Keratinocyte (primary cell): Measurements from ENCODE around the gene KRT81. TPM values are rescaled to one million over a fixed set of nuclear protein-coding genes. Genes with fewer than 3 reads are reported as not detected.

Experiments
- DNase-seq: peaks from one replicate; pipeline ENCODE4 v3.0.0-alpha.2; 2011; ENCODE audit warnings: low read depth, missing footprints, low spot score
- FAIRE-seq: peaks from 2 replicates; lab custom pipeline; 2011; peaks lifted over from hg19 to GRCh38; lab: Jason Lieb, UNC
- H2AFZ ChIP-seq: 2 replicates; pipeline ENCODE4 v1.6.0; 2012; ENCODE audit warnings: low read length, control low read depth, inconsistent platforms; ENCODE audit not compliant: control insufficient read depth
- H3K27ac ChIP-seq: 2 replicates; pipeline ENCODE4 v1.5.1; 2011; ENCODE audit warnings: low read length; ENCODE audit not compliant: control insufficient read depth, insufficient read depth
- H3K27me3 ChIP-seq: 3 replicates; pipeline ENCODE4 v1.6.0; 2011; ENCODE audit warnings: low read length; ENCODE audit not compliant: control insufficient read depth, insufficient read depth; ENCODE audit errors: extremely low read depth
- H3K36me3 ChIP-seq, 2 experiments: 2 replicates in 1 of 2; 3 replicates in 1 of 2; pipeline ENCODE4 v1.5.1; 2011; ENCODE audit warnings: low read length in 2 of 2, mild to moderate bottlenecking in 1 of 2; ENCODE audit not compliant: control insufficient read depth in 2 of 2, insufficient read depth in 2 of 2; ENCODE audit errors: extremely low read depth in 1 of 2
- H3K4me1 ChIP-seq: 3 replicates; pipeline ENCODE4 v1.5.1; 2011; ENCODE audit warnings: low read length; ENCODE audit not compliant: control insufficient read depth, insufficient read depth; ENCODE audit errors: extremely low read depth
- H3K4me2 ChIP-seq: 3 replicates; pipeline ENCODE4 v1.6.0; 2011; ENCODE audit warnings: low read depth, low read length; ENCODE audit not compliant: control insufficient read depth, insufficient read depth; ENCODE audit errors: extremely low read depth
- H3K4me3 ChIP-seq, 3 experiments: fragments of 200-600 bp in 1 of 3; sonication (generic) in 1 of 3; 2 replicates in 2 of 3; 3 replicates in 1 of 3; pipeline ENCODE4 v1.5.1; 2011 to 2016; ENCODE audit warnings: low read length in 3 of 3, mild to moderate bottlenecking in 3 of 3, control low read depth in 2 of 3, inconsistent platforms in 1 of 3, low read depth in 1 of 3, mixed read lengths in 1 of 3, mixed run types in 1 of 3, moderate library complexity in 1 of 3; ENCODE audit not compliant: control insufficient read depth in 2 of 3, insufficient read depth in 2 of 3; ENCODE audit errors: extremely low read depth in 1 of 3
- H3K79me2 ChIP-seq: 2 replicates; pipeline ENCODE4 v1.6.0; 2012; ENCODE audit warnings: low read length; ENCODE audit not compliant: control insufficient read depth, insufficient read depth
- H3K9ac ChIP-seq: 3 replicates; pipeline ENCODE4 v1.6.0; 2011; ENCODE audit warnings: low read length; ENCODE audit not compliant: control insufficient read depth, insufficient read depth; ENCODE audit errors: extremely low read depth
- H3K9me1 ChIP-seq: 3 replicates; pipeline ENCODE4 v1.6.0; 2011; ENCODE audit warnings: low read length; ENCODE audit not compliant: control insufficient read depth, insufficient read depth; ENCODE audit errors: extremely low read depth
- H3K9me3 ChIP-seq: 2 replicates; pipeline ENCODE4 v1.5.1; 2012; ENCODE audit warnings: low read depth, low read length; ENCODE audit not compliant: control insufficient read depth
- H4K20me1 ChIP-seq: 3 replicates; pipeline ENCODE4 v1.6.0; 2011; ENCODE audit warnings: low read length; ENCODE audit not compliant: control insufficient read depth, insufficient read depth; ENCODE audit errors: extremely low read depth
- EZH2 ChIP-seq: IDR thresholded peaks from one replicate; pipeline ENCODE4 v1.6.1; 2012; ENCODE audit warnings: inconsistent platforms, mild to moderate bottlenecking, low read length, moderate library complexity
- dilution Hi-C: fragments of 300-500 bp; cut with MboI; formaldehyde crosslinking; loops from one replicate; pipeline ENCODE4 v1.7.0; 2020; ENCODE audit warnings: low sequenced_read_pairs; ENCODE audit not compliant: extremely low pct_ligation_motif_present
- polyA plus RNA-seq, 5 experiments: library from polyadenylated mRNA; depleted of rRNA in 3 of 5; stranded (reverse) in 3 of 5; stranded (forward) in 1 of 5; unstranded in 1 of 5; fragments of >200 nt; gene quantifications; 1 replicate in 1 of 5; 2 replicates in 3 of 5; 3 replicates in 1 of 5; pipeline versions ENCODE4 v1.2.1 to v1.2.3, GENCODE V29; 2011 to 2012; ENCODE audit warnings: missing spikeins in 2 of 5, low read depth in 1 of 5, low replicate concordance in 1 of 5
- TF ChIP-seq, protein P1 (sequence below), 3 experiments: IDR thresholded peaks in 1 of 3; conservative IDR thresholded peaks in 1 of 3; optimal IDR thresholded peaks in 1 of 3; 2 replicates in 2 of 3; 3 replicates in 1 of 3; pipeline versions ENCODE3 to v1.5.1; 2011; ENCODE audit warnings: low read length in 3 of 3, mild to moderate bottlenecking in 3 of 3, moderate library complexity in 2 of 3, control low read depth in 1 of 3, inconsistent platforms in 1 of 3; ENCODE audit not compliant: insufficient read depth in 2 of 3; ENCODE audit errors: extremely low read depth in 1 of 3

KRT81 gene
- polyA plus RNA-seq, 1 donor (not counting 4 experiments of a cell fraction or from before 2014, with no cell fraction given) = 0.03 TPM

DNA sequence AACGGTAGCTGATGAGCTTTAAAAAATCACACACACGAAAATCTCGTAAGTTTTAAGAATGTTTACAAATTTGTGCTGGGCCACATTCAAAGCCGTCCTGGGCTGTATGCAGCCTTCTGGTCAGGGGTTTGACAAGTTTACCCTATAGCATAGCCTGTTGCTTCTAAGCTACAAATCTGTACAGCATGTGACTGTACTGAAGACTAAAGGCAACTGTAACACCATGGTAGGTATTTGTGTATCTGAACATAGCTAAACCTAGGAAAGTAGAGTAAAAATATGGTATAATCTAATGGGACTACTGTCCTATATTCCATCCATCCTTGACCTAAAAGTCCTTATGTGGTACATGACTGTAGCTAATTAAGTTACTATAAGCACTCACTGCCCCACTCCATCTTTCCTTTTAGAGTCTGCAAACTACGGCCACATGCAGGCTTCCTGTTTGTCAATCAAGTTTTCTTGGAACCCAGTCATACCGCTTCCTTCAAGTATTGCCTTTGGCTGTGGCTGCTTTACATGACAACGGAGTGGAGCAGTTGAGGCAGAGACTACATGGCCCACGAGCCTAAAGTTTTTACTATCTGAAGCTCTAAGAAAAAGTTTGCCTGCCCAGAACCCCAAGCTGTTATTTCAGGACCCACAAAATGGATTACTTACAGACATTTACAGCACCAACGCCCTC is 39.8 kb downstream of the KRT81 start:
- H3K4me1 ChIP-seq = no peaks in the 10 kb centered on the region
- TF ChIP-seq, protein P1, sequence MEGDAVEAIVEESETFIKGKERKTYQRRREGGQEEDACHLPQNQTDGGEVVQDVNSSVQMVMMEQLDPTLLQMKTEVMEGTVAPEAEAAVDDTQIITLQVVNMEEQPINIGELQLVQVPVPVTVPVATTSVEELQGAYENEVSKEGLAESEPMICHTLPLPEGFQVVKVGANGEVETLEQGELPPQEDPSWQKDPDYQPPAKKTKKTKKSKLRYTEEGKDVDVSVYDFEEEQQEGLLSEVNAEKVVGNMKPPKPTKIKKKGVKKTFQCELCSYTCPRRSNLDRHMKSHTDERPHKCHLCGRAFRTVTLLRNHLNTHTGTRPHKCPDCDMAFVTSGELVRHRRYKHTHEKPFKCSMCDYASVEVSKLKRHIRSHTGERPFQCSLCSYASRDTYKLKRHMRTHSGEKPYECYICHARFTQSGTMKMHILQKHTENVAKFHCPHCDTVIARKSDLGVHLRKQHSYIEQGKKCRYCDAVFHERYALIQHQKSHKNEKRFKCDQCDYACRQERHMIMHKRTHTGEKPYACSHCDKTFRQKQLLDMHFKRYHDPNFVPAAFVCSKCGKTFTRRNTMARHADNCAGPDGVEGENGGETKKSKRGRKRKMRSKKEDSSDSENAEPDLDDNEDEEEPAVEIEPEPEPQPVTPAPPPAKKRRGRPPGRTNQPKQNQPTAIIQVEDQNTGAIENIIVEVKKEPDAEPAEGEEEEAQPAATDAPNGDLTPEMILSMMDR (optimal IDR thresholded peaks at IDR 0.05 in 1 of 3, IDR thresholded peaks at IDR 0.05 in 1 of 3, conservative IDR thresholded peaks at IDR 0.05 in 1 of 3; ENCODE audit: extremely low read depth in 1 of 3, insufficient read depth in 2 of 3, low read length in 3 of 3) = no peak
- TF ChIP-seq EZH2 = no peak
- no peaks in the 10 kb centered on the region for H3K9me1 ChIP-seq
- FAIRE-seq (no peak), DNase-seq (no peak)
- H3K36me3 ChIP-seq = no peaks in the 10 kb centered on the region
- H3K9me3 ChIP-seq = no peaks in the 10 kb centered on the region
- H3K79me2 ChIP-seq = no peaks in the 10 kb centered on the region
- no peaks in the 10 kb centered on the region for H3K27me3 ChIP-seq
- H4K20me1 ChIP-seq = no peaks in the 10 kb centered on the region
- H3K9ac ChIP-seq = no peak overlapping the region
- no peak overlapping the region for H3K4me3 ChIP-seq
- no peak overlapping the region for H3K4me2 ChIP-seq
- dilution Hi-C loops = no loop called here
- H3K27ac ChIP-seq = no peak overlapping the region
- no peak overlapping the region for H2AFZ ChIP-seq

DNA sequence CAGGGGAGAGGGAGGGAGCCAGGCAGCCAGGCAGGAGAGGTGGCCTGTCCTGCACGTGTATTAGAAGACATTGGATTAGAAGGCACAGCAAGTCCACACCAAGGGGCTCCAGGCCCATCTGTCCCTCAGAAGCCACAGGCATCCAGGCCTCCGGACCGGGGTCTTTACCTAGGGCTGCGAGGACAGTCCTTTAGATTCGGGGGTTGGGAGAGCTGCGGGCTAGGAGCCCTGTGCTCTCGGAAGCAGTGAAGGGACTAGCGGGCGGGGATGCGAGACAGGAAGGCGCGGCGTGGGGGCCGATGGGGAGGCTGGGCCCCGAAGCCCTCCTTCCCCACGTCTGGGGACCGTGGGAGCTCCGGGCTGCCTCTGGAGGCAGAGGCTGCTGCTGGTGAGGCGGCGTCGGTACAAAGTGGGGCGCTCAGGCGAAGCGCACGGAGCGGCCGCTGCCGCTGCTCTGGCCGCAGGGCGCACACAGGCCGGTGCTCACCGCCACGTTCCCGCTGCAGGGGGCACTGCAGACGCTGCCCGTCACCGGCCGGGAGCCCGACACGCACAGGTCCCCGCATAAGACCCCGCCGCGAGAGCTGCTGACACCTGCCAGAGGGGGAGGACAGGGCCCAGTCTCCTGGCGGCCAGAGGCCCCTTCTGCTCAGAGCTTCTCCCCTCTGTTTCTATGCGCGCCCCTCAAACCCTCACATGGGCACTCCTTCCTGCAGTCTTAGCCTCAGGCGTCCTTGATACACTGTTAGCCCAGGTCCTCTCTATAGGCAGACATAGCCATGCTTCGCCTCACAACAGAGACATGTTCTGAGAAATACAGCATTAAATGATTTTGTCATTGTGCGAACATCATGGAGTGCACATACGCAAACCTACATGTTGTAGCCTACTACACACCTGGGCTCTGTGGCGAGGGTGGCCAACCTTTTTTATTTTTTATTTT is 41.0 kb downstream of the KRT81 start:
- no peak for FAIRE-seq
- TF ChIP-seq EZH2 = no peak
- TF ChIP-seq, protein P1 (optimal IDR thresholded peaks at IDR 0.05 in 1 of 3, IDR thresholded peaks at IDR 0.05 in 1 of 3, conservative IDR thresholded peaks at IDR 0.05 in 1 of 3; ENCODE audit: extremely low read depth in 1 of 3, insufficient read depth in 2 of 3, low read length in 3 of 3) = no peak
- no peak overlapping the region for H3K27ac ChIP-seq
- no peak overlapping the region for H3K9ac ChIP-seq
- no peaks in the 10 kb centered on the region for H3K36me3 ChIP-seq
- H3K27me3 ChIP-seq = no peaks in the 10 kb centered on the region
- no peaks in the 10 kb centered on the region for H3K9me1 ChIP-seq
- no peak overlapping the region for H3K4me2 ChIP-seq
- no peaks in the 10 kb centered on the region for H3K4me1 ChIP-seq
- H3K79me2 ChIP-seq = no peaks in the 10 kb centered on the region
- no peak overlapping the region for H2AFZ ChIP-seq
- dilution Hi-C loops = no loop called here
- H3K4me3 ChIP-seq = no peak overlapping the region
- no peaks in the 10 kb centered on the region for H3K9me3 ChIP-seq
- no peak for DNase-seq
- H4K20me1 ChIP-seq = no peaks in the 10 kb centered on the region
